SK-N-SH (cell line): ENCODE measurements around the gene EEIG1. TPM values are rescaled to one million over a fixed set of nuclear protein-coding genes. Genes with fewer than 3 reads are reported as not detected.

Experiments used
- CTCF ChIA-PET: fragments of 300-600, 350-600 bp; formaldehyde crosslinking; extraction: SDS; loops from one replicate; lab custom pipeline; 2021; lab: Yijun Ruan, JAX
- POLR2A ChIA-PET: fragments of 350-600 bp; sonication (Branson Sonifier 250); formaldehyde crosslinking; extraction: SDS; loops from one replicate; lab custom pipeline; 2020; ENCODE audit warnings: antibody characterized with exemption, inconsistent platforms; lab: Yijun Ruan, JAX
- DNase-seq: peaks from one replicate; pipeline ENCODE4 v3.0.0; 2012
- H2AFZ ChIP-seq: fragments of 200-600 bp; sonication (generic); 2 replicates; pipeline ENCODE4 v1.8.1; 2016; ENCODE audit warnings: antibody characterized with exemption, mild to moderate bottlenecking, low read depth
- H3F3A ChIP-seq: fragments of 200-600 bp; sonication (generic); replicated peaks from 2 replicates; pipeline ENCODE3; 2016; ENCODE audit warnings: antibody characterized with exemption, mild to moderate bottlenecking; ENCODE audit not compliant: insufficient read depth
- H3K27ac ChIP-seq, 2 experiments: fragments of 200-500 bp in 1 of 2; fragments of 200-600 bp in 1 of 2; sonication (Bioruptor generic) in 1 of 2; sonication (generic), shearing (Covaris generic) in 1 of 2; 2 replicates each; pipeline versions ENCODE4 v1.5.1 to v1.6.1; 2014 to 2016; ENCODE audit warnings: low read depth in 2 of 2, inconsistent platforms in 1 of 2, low read length in 1 of 2, mild to moderate bottlenecking in 1 of 2, mixed read lengths in 1 of 2
- H3K27me3 ChIP-seq: fragments of 200-600 bp; sonication (generic), shearing (Covaris generic); 2 replicates; pipeline ENCODE4 v1.6.1; 2016; ENCODE audit warnings: mixed run types; ENCODE audit not compliant: insufficient read depth
- H3K36me3 ChIP-seq, 2 experiments: fragments of 200-500 bp in 1 of 2; fragments of 200-600 bp in 1 of 2; sonication (Bioruptor generic) in 1 of 2; sonication (generic) in 1 of 2; replicated peaks in 1 of 2; 2 replicates each; pipeline versions ENCODE3 to v1.5.1; 2014 to 2016; ENCODE audit warnings: low read length in 1 of 2, mild to moderate bottlenecking in 1 of 2; ENCODE audit not compliant: insufficient read depth in 2 of 2, control insufficient read depth in 1 of 2
- H3K4me1 ChIP-seq, 2 experiments: fragments of 200-500 bp in 1 of 2; fragments of 200-600 bp in 1 of 2; sonication (Bioruptor generic) in 1 of 2; sonication (generic), shearing (Covaris generic) in 1 of 2; 2 replicates each; pipeline versions ENCODE4 v1.5.1 to v1.6.1; 2014 to 2016; ENCODE audit warnings: low read depth in 1 of 2, low read length in 1 of 2, mixed run types in 1 of 2; ENCODE audit not compliant: insufficient read depth in 2 of 2, control insufficient read depth in 1 of 2
- H3K4me2 ChIP-seq: fragments of 200-600 bp; sonication (generic), shearing (Covaris generic); 2 replicates; pipeline ENCODE4 v1.6.1; 2017; ENCODE audit warnings: mixed run types
- H3K4me3 ChIP-seq, 2 experiments: fragments of 200-500 bp in 1 of 2; fragments of 200-600 bp in 1 of 2; sonication (Bioruptor generic) in 1 of 2; sonication (generic), shearing (Covaris generic) in 1 of 2; 2 replicates each; pipeline versions ENCODE4 v1.5.1 to v1.8.1; 2014 to 2016; ENCODE audit warnings: low read depth in 2 of 2, inconsistent platforms in 1 of 2, low read length in 1 of 2, mild to moderate bottlenecking in 1 of 2, mixed read lengths in 1 of 2, moderate library complexity in 1 of 2
- H3K79me2 ChIP-seq: fragments of 200-600 bp; sonication (generic); 2 replicates; pipeline ENCODE4 v1.8.1; 2017; ENCODE audit warnings: mild to moderate bottlenecking; ENCODE audit not compliant: insufficient read depth
- H3K9ac ChIP-seq: fragments of 200-600 bp; sonication (generic); 2 replicates; pipeline ENCODE4 v1.6.1; 2017; ENCODE audit warnings: mixed run types
- H3K9me2 ChIP-seq: fragments of 200-600 bp; sonication (generic); 2 replicates; pipeline ENCODE4 v1.6.1; 2017; ENCODE audit warnings: mixed run types
- H3K9me3 ChIP-seq: fragments of 200-600 bp; sonication (generic); 2 replicates; pipeline ENCODE4 v1.6.1; 2017; ENCODE audit warnings: mixed run types, mild to moderate bottlenecking, moderate library complexity
- H4K20me1 ChIP-seq: fragments of 200-600 bp; sonication (generic); 2 replicates; pipeline ENCODE4 v1.6.1; 2017; ENCODE audit warnings: mild to moderate bottlenecking, mixed run types; ENCODE audit not compliant: insufficient read depth
- EZH2phosphoT487 ChIP-seq: fragments of 200-600 bp; sonication (generic); IDR thresholded peaks from 2 replicates; pipeline ENCODE4 v1.6.1; 2017; ENCODE audit warnings: low read depth, mixed run types, mild to moderate bottlenecking, antibody characterized with exemption, moderate library complexity, borderline replicate concordance
- FOXM1 ChIP-seq: IDR thresholded peaks from 2 replicates; pipeline ENCODE4 v1.4.0; 2012; ENCODE audit warnings: low read depth, mild to moderate bottlenecking
- GABPA ChIP-seq: IDR thresholded peaks from 2 replicates; pipeline ENCODE4 v1.4.0; 2012; ENCODE audit warnings: low read depth, mild to moderate bottlenecking
- GATA2 ChIP-seq: sonication (generic); formaldehyde crosslinking; IDR thresholded peaks from 2 replicates; pipeline ENCODE4 v1.5.0; 2020; ENCODE audit warnings: mild to moderate bottlenecking, missing genetic modification reagents
- MAX ChIP-seq: IDR thresholded peaks from 2 replicates; pipeline ENCODE4 v1.4.0; 2012; ENCODE audit warnings: low read depth
- MEF2A ChIP-seq: IDR thresholded peaks from 2 replicates; pipeline ENCODE4 v1.4.0; 2012; ENCODE audit warnings: low read depth, borderline replicate concordance
- MXI1 ChIP-seq: IDR thresholded peaks from 2 replicates; pipeline ENCODE4 v1.6.1; 2012; ENCODE audit warnings: mild to moderate bottlenecking, low read depth, low read length, improper control_type of control experiment
- PBX3 ChIP-seq: IDR thresholded peaks from 2 replicates; pipeline ENCODE4; 2012
- POLR2AphosphoS5 ChIP-seq: IDR thresholded peaks from 2 replicates; pipeline ENCODE4 v1.6.1; 2012; ENCODE audit warnings: low read depth, low read length
- RAD21 ChIP-seq: IDR thresholded peaks from 2 replicates; pipeline ENCODE4 v1.6.1; 2012; ENCODE audit warnings: mild to moderate bottlenecking, low read length
- REST ChIP-seq: IDR thresholded peaks from 2 replicates; pipeline ENCODE4 v1.6.1; 2012; ENCODE audit warnings: mild to moderate bottlenecking, low read depth, low read length, moderate library complexity
- RFX5 ChIP-seq: IDR thresholded peaks from 2 replicates; pipeline ENCODE4 v1.6.1; 2012; ENCODE audit warnings: mild to moderate bottlenecking, improper control_type of control experiment, low read length
- SMC3 ChIP-seq: IDR thresholded peaks from 2 replicates; pipeline ENCODE4 v1.6.1; 2012; ENCODE audit warnings: low read depth, low read length, improper control_type of control experiment
- USF2 ChIP-seq: fragments of 150-350 bp; IDR thresholded peaks from 2 replicates; pipeline ENCODE4 v1.6.1; 2017; ENCODE audit warnings: antibody characterized with exemption, low read length, low read depth, borderline replicate concordance
- ZBTB33 ChIP-seq: IDR thresholded peaks from 2 replicates; pipeline ENCODE4 v1.4.0; 2012; ENCODE audit warnings: low read depth, borderline replicate concordance
- WGBS: methylation state at CpG from one replicate; pipeline ENCODE4 v1.1.6; 2017; ENCODE audit warnings: low lambda C conversion rate; 5-methylcytosine and 5-hydroxymethylcytosine counted together
- polyA plus RNA-seq, 3 experiments: library from polyadenylated mRNA; depleted of rRNA; stranded (reverse); fragments of >200 nt; gene quantifications; 2 replicates each; pipeline ENCODE4 v1.2.3, GENCODE V29; 2012

Gene EEIG1
- polyA plus RNA-seq, 1 of the 3 experiments (the other 2 are of a cell fraction), result 26.2 TPM

DNA sequence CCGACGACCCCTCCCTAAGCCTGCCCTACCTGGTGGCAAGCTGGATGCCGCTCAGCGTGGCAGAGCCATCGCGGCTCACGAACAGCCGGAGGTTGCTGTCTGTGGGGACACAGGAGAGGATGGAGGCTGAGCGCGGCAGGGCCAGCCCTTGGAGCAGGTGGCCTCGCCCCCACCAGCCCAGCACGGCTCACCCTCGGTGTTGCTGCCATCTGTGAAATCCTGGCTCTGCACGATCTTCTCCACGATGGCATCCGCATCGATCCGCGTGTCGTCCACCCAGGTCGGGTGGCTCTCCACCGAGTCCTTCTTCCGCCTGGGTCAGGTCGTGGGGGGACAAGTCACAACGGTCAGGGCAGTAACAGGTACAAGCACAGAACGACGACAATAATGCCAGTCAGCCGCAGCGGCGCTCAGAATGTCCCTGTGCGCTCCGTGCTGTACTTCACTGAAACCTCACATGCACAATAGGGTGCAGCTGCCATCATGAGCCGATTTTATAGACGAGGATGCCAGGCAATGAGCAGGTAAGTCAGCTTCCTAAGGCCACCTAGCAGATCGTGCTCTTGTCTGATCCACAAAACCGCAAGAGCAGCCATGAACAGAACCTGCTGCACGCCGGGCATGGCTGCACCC, 36.1 kb downstream of the EEIG1 start:
- TF ChIP-seq RFX5 (no peak), SMC3 (no peak), PBX3 (no peak)
- Histone ChIP-seq H3K4me2 (no peak overlapping the region), H3K27ac (peak overlapping the region in 1 of 2 experiments; percentile 62; a peak in 1 of 4 replicates), H2AFZ (no peak overlapping the region), H3K9ac (no peak overlapping the region), H3K9me2 (no peaks in the 10 kb centered on the region), H3K36me3 (peaks cover 4 to 52% of the 10 kb centered on the region in 2 experiments), H3K4me1 (peaks cover 0 to 57% of the 10 kb centered on the region in 2 experiments; a peak in 1 of 4 replicates), H3K27me3 (no peaks in the 10 kb centered on the region), H3K9me3 (no peaks in the 10 kb centered on the region), H4K20me1 (peaks cover 7% of the 10 kb centered on the region; the same call in 1 of the 2 replicates), H3K4me3 (no peak overlapping the region), H3F3A (peaks cover 3% of the 10 kb centered on the region), H3K79me2 (no peaks in the 10 kb centered on the region; the same call in 1 of the 2 replicates)
- no peak for DNase-seq
- ChIA-PET CTCF (interaction anchor here (0.9 to 10.3 kb wide), 26 partner anchors 10 to 179 kb away, joined by 3 to 219 read pairs (median 12); partner anchors contain the start of genes EEIG1, NAIF1, PIP5KL1 and SLC25A25), POLR2A (no interaction called here)
- WGBS, result 94% methylated on average over 28 of the region's 38 CpGs

- CTCF ChIA-PET, result interaction anchor here (0.6 to 10.3 kb wide), 50 partner anchors 10 to 208 kb away, joined by 3 to 219 read pairs (median 5); partner anchors contain the start of genes EEIG1, NAIF1, PIP5KL1 and PTGES2
- TF ChIP-seq USF2 (no peak), RAD21 (peak; percentile 91), GABPA (no peak), FOXM1 (no peak), POLR2AphosphoS5 (no peak), SMC3 (peak; percentile 93), EZH2phosphoT487 (no peak), GATA2 (CRISPR knock-in tag) (no peak), MXI1 (no peak), ZBTB33 (no peak), MEF2A (no peak), MAX (no peak), REST (no peak), PBX3 (no peak)
Measured at GRCh38 chr9:127943731-127944144, 37.1 kb downstream of the EEIG1 start.

More at GRCh38 chr9:127943731-127944144, 37.1 kb downstream of the EEIG1 start:
- Histone ChIP-seq H3K27ac (peak overlapping the region in 1 of 2 experiments; percentile 62; a peak in 1 of 4 replicates), H3K27me3 (no peaks in the 10 kb centered on the region), H3K4me2 (no peak overlapping the region), H3K36me3 (peaks cover 4 to 52% of the 10 kb centered on the region in 2 experiments), H3F3A (peaks cover 3% of the 10 kb centered on the region), H4K20me1 (peaks cover 7% of the 10 kb centered on the region; the same call in 1 of the 2 replicates), H3K4me1 (peaks cover 0 to 50% of the 10 kb centered on the region in 2 experiments; a peak in 1 of 4 replicates), H3K9me3 (no peaks in the 10 kb centered on the region), H3K9me2 (no peaks in the 10 kb centered on the region), H3K79me2 (no peaks in the 10 kb centered on the region; the same call in 1 of the 2 replicates), H3K4me3 (peak overlapping the region in 1 of 2 experiments; percentile 16; a peak in 1 of 4 replicates), H2AFZ (no peak overlapping the region), H3K9ac (no peak overlapping the region)
- 75% methylated on average over 4 of the region's 13 CpGs for WGBS
- peak; percentile 92 for DNase-seq
- POLR2A ChIA-PET, result interaction anchor here (0.8 to 1.3 kb wide), 2 partner anchors 12 to 38 kb away, joined by 3 read pairs; no protein-coding TSS in a partner anchor
